Hematopoietic multipotent progenitor cell treated with erythropoietin and hydrocortisone succinate and interleukin-3 and kit ligand, for 8 days (in vitro differentiated cells): ENCODE results near the gene TNKS1BP1.
A peak's percentile ranks its signal among the peaks of the same experiment; 100 is the strongest.

Experiments used
- DNase-seq: peaks from one replicate; pipeline ENCODE4 v3.0.0-alpha.2; 2015

Gene TNKS1BP1

DNA sequence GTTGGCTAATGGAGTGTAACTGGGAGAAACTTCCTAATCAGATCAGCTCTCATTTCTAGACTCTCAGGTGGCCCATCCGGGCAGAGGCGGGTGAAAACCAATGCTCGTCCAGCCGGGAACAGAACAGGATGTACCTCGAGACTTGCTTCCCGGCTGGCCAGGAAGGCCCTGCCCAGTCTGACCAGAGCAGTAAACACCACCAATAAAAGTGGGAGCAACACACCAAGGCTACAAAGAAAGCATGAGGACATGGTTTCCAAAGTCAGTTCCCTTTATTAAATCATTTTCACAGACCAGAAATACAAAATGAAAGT lies 940 bp upstream of the TNKS1BP1 start:
- DNase-seq, result no peak

DNA sequence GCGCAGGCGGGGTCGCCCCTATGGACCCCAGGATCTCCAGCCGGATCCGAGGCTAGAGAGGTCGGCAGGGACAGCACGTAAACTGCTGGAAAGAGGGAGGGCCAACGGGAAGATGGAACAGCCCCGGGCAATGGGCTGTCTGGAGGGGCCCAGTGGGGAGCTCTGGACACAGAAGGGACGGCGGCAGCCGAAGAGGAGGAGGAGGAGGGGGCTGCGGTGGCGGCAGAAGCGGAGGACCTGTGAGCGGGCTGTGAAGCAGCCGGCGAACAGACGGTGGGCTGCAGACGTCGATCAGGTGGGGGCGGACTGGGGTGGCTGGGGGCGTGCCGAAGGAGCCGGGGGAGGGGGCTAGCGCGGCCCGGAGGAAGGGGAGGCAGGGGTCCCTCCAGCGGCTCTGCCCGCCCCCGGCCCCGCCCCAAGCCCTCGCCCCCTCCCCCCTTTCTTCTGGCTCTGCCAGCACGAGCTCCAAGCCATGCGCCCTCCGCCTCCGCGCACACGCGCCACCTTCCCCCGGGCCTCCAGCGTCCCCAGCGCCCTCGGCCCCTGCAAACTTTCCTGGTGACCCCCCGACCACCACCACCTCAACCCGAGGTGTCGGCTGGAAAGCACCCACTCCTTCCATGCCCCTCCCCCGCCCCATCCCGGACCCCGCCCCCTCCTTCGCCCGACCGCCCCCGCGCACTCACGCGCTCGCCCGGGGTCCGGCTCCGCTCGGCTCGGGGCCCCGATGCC lies 432 bp downstream of the TNKS1BP1 start:
- DNase-seq, result no peak

DNA sequence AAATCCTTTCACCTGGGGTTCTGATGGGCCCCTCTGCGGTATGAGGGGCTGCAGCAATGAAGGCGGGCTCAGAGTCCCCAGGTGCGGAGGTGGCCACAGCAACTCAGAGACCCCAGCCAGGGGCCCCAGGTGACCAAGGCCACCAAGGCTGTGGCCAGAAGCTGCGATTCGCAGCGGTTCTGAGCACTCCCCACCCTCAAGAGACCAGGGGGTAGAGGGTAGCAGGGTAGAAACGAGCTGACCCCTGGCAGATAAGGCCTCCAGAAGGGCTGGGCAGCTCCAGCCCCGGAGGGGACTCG lies 948 bp downstream of the TNKS1BP1 start:
- no peak for DNase-seq

DNA sequence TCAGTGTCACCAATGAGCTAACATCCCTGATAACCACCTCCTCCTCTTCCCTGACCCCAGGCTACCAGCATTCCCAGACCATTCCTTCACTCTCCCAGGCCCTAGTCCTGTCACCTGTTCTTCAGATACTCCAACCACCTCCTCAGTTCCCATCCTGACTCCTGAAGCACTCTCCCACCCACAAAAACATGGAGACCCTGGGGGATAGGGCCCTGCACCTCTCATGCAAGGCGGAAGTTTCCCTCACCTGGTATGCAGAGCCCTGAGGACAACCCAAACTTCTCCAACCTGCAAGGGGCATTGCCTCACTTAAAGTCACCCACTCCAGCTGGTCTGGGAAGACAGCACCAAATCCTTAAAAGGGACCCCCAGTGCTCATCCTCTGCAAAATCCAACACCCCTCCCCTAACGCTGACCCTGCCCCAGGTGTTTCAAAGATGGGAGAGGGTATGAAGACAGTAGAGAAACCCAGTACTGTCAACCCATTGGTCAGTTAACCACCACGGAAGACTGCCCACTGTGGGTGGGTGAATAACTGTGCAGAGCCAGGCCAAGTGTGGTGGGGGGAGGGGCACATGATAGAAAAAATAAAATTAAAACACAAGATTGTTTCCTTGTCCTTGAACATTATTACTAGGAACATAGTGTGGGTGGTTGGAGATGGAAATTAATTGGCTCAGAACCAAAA lies 1.4 kb downstream of the TNKS1BP1 start:
- DNase-seq, result no peak

DNA sequence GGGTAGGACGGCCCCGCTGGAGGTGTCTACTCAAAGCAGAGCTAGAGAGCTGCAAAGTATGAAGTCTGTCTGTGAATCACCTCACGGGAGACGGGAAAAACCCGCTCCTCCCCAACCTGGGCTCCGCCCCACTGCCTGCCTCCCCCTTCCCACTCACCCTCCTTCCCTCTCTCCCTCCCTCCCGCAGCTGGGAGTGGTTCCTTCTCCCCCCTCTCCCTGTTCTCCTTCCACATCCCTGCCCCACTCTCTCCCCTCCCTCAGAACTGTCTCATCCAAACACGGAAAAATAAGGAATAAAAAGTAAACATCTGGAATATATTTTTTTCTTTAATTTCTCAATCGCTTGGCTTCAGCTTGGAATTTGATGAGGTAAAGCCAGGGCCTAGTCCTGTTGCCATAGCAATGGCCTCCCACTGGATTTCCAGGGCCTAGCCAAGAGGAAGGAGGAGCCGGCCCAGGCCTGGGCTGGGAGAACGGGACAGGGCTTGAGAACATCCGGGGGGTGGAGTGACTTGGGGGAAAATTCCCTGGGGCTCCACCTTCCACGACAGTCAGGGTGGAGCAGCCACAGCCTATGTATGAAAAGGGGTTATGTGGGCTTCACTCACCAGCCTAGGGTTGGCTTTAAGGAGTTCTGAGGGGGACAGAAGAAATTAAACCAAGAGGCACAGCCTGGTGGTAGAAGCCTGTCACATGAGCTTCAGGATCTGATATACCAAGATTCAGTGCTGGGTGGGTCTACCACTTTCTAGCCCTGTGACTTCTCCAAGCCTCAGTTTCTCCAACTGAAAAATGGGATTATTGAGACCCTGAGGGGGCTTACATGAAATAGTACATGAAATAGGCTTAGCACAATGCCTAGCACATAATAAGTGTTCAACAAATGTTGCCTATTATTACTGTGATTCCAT lies 2.2 kb downstream of the TNKS1BP1 start:
- DNase-seq, result peak; percentile 31

GRCh38 chr11:57321388-57322255 lies 3.1 kb downstream of the TNKS1BP1 start:
- peak; percentile 93 for DNase-seq

GRCh38 chr11:57320719-57321387 lies 3.9 kb downstream of the TNKS1BP1 start:
- no peak for DNase-seq

DNA sequence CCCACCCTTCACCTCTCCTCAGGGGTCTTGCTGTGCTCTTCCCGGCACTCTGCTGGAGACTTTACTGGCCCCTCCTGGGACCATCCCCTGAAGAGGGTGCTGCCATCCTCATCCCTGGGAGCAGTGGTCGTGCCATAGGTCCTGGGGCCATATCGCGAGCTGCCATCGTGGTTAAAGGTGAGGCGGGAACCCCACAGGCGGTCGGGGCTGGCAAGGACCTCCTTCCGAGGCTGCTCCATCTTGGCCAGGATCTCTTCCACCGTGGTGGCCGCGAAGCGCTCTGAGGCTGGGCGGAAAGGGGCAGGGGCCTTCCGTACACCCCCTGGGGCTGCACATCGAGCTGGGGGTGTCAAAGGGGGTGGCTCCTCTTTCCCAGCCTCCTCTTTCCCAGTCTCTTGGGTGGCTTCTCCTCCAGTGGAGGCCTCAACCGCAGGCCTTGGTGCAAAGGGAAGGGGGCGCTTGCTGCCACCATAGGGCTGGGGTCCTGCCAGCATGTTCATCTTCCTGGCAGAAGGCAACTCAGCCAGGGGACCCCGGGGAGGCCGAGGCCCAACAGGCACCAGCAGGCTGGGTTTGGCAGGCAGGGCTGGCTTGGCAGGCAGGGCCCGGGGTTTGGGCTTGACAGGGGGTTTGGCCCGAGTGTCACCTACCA lies 4.6 kb downstream of the TNKS1BP1 start:
- DNase-seq, result no peak

DNA sequence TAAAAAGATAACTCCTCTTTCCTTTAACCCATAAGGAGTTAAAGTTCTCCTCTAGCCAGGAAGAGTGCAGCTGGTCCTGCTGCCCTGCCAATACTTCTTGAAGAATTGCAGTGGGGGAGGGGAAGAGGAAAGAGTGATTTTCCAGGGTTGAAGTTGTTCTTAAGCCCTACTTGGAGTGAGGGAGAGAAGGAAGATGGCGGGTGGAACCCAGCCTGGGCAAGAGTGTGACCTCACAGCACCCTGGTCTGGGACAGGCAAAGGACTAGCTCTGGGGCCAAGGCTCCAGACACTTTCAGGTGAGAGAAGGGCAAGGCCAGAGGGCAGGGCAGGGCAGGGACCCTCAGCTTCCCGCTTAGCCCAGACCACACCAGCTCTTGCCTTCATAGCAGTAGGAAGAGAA lies 6.6 kb downstream of the TNKS1BP1 start:
- DNase-seq, result no peak

DNA sequence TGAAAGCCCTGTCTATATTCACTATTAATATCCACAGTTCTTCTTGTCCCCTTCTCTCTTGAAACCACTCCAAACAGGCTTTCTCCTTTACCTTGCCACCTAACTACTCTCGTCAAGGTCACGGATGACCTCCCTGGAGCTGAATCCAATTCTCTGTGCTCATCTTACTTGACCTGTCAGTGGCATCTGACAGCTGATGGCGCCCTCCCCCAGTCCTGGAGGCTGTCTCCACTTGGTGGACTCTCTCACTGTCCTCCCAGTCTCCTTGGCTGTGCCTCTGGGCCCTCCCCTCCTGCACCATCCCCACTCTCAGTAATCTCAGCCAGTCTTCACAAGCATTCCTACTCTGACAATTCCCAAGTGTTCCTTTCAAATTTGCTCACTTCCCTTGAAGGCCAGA lies 8.7 kb downstream of the TNKS1BP1 start:
- DNase-seq, result no peak

GRCh38 chr11:57315491-57315890 lies 9.3 kb downstream of the TNKS1BP1 start:
- no peak for DNase-seq

- no peak for DNase-seq
Measured at GRCh38 chr11:57314221-57314973, 10.4 kb downstream of the TNKS1BP1 start.

DNA sequence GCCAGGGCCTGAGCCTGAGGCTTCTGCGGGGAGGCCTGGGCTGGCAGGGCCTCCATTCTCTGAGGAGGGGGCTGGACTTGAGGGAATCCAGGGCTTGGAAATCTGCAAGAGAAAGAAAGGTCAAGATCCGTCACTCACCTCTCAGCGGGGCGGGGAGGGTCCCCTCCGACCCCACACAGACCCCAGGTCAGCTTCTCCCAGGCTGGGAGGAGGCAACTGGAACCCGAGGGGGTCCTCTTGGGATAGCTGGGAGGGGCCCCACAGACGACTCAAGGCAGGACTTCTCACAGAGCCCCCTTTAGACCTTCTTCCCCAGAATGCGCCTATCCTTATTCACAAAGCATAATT lies 11.0 kb downstream of the TNKS1BP1 start:
- DNase-seq, result no peak

DNA sequence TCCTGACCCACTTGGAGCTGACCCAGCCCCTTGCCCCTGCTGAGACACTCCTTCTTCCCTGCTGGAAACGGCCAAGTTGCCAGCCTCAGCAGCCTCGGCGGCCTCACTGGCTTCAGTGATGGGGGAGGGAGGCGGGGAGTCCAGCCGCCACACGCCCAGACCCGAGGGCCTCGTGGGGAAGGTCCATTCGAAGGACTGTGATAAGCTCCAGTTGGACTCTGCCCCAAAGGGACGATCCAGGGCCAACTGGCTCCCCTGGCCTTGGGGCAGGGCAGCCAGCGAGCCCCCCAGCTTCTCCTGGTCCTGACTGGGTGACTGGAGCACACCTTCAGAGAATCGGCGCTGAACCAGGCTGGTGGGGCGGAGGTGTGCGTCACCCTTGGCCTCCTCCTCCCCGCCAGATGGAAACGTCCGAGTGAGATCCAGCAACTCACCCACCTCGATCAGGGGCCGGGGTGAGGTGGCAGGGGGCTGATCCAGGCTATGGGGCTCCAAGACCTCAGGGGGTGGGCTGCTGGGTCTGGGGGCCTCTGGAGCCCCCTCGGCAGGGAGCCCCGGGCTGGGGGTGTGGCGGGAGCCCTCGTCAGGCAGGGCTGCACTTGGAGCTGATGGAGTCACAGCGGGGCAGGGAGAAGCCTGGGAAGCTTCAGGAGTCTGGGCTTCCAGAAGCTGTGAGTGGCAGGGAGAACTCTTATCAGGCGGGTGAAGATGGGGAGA lies 11.5 kb downstream of the TNKS1BP1 start:
- no peak for DNase-seq

- no peak for DNase-seq
Measured at GRCh38 chr11:57312511-57313021, 12.2 kb downstream of the TNKS1BP1 start.

DNA sequence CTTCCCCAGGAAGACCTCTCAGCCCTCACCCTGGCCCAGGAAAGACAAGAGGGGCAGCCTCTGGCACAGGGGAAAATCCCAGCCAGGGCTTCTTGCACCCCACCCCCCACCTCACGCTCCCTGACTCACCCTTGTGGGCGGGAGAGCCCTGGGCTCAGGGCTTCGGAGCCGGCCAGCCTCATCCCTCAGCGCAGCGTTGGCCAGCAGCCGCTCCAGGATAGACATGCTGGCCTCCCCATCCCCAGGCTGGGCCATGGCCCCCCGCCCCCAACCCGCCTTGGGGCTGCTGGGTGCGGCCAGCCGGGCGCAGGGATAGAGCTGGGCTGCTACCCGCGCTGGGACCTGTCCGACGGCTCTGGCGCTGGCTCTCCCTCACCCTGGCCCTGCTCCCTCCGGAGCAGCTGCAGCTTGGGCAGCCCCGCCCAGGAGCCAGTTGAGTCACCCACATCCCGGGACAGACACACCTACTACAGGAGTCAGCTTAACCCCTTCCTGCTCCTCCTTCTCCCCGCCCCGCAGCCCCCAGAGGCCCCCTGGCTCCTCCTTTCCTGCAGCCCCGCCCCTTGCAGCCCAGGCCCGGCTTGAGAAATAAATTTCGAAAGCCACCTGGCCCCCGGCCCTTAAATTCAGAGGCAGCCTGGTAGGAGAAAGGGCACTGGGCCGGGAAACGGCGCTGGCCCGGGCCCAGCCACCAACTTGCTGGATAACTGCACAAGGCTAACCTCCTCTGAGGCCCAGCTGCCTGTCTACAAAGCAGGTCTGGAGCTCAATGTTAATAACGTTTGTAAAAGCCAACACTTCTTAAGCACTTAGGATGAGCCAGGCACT lies 13.4 kb downstream of the TNKS1BP1 start:
- peak; percentile 87 for DNase-seq

DNA sequence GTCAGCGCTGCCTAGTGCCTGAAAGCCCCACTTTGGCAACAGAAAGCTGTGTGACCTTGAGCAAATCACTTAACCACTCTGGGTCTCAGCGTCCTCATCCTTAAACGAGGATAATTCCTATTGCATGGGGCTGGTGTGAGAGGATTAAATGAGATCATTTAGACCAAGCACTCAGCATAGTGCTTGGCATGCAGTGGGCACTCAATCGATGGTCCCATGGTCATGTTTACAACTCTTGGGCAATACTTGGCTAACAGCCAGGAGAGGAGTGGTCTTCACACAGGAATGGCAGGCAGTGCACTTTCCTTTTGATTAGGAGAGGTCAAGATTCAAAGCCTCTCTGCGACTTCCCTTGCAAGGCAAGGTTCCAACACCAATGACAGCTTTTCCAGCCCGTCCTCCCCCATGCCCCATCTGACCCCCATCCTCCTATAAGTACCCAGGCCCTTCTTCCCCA lies 14.1 kb downstream of the TNKS1BP1 start:
- no peak for DNase-seq

GRCh38 chr11:57310091-57310490 lies 14.7 kb downstream of the TNKS1BP1 start:
- no peak for DNase-seq
